ENCODE data around the gene PTGR3.
A peak's percentile ranks its signal among the peaks of the same experiment; 100 is the strongest.

The PTGR3 gene

DNA sequence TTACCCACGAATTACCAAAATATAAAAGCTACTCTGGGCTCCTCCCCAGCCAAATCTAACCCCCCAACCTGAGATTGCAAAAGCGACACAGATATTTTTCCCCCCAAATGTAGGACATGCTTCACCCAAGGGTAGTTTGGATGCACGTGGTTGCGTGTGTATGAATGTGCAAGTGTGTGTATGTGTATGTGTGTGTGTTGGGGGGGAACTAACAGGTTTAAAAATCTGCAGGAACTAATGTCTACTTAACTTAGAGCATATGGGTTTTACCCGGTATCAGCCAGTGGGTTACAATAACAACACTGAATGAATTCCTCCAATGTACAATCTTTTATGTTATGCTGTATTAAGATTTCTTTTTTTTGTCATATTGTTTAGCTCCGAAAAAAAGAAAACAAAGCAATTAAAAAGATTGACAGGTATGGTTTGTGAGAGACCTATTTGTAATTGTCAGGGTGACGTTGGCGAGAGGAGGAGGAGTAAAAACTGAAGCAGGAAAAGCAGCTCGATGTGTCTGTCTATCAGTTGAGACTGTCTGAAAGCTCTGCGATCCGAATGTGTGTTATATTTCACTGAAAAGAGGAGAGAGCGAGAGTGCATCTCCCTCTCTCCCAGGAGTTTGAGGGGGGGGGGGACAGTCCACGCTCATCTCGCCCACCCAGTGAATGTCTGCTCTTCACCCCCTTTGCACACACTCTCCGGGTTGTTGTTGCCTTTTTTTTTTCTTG, 1.5 kb upstream of the PTGR3 start, which contains the start of gene TSHZ1:
TSHZ1 (plus strand) TSS at position 524 of the 728 bp plus-strand sequence. CDS start 1,080 bp downstream, outside the sequence.
- in situ Hi-C loops (cut with HindIII; ENCODE audit: low pct_unique_long_range_greater_than_20kb, low sequenced_read_pairs) = no loop called here
- no peak for TF ChIP-seq JUND (IDR thresholded peaks at IDR 0.05; ENCODE audit: low read depth)
- DNase-seq (ENCODE audit: low read depth in 1 of 2, low spot score in 1 of 2) = peak; percentile 85 to 87

DNA sequence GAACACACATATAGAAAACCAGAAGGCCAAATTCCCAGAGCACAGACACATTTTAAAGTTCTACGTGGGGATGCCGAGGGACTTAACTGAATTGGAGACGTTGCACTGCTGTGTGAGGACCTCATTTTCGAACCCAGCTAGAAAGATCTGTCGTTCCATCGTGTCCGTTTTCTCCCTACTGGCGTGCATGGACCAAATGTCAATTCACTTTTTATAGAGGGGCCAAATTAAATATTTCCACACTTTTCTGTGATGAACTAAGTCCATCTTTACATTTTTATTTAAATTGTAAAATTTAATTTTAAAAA, 966 bp upstream of the PTGR3 start:
- DNase-seq (ENCODE audit: low read depth in 1 of 2, low spot score in 1 of 2) = no peak
- no peak for TF ChIP-seq JUND (IDR thresholded peaks at IDR 0.05; ENCODE audit: low read depth)
- in situ Hi-C loops (cut with HindIII; ENCODE audit: low pct_unique_long_range_greater_than_20kb, low sequenced_read_pairs) = no loop called here

DNA sequence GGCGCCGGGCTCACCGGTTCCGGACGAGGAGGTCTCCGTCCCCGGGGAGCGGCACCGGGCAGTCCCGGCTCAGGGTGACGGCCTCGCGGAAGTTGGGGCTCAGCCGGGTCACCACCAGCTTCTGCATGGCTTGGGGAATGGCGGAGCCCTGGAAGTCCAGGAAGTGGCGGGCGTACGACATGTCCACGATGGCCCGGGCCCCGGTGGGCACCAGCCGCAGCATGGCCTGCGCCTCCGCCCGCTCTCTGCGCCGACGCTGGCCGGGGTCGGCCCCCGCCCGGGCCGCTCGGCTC, 157 bp downstream of the PTGR3 start:
- no peak for DNase-seq (ENCODE audit: low read depth in 1 of 2, low spot score in 1 of 2)
- in situ Hi-C loops (cut with HindIII; ENCODE audit: low pct_unique_long_range_greater_than_20kb, low sequenced_read_pairs) = no loop called here

DNA sequence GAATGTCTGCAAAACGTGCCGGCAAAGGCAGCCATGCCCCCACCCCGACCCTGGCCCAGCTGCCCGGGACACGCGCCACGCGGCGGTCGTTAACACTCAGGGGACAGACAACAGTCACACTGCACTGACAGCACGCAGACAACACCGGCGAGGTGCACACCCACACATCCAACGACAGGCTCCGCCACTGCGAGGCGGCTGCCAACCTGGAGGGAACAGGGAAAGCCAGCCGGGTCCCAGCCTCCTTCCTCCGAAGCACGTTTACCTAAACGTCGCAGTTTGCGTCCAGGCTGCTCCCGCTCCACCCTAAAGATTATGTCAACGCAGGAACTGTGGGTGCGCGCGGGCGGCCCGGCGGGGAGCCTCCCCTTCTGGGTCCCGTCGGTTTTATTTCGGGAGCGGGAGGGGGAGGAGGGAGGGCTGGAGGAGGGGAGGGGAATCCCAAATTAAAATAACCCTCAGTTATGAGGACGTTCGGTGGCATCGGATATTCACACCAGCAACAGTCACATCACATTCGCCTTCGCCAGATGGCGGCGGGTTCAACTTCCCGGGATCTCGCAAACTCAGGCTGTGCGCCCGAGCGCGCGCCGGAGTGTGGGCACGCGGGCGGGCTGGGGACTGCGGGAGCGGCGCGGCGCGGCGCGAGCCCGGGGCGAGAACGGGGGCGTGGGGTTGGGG, 644 bp downstream of the PTGR3 start:
- in situ Hi-C loops (cut with HindIII; ENCODE audit: low pct_unique_long_range_greater_than_20kb, low sequenced_read_pairs) = no loop called here
- TF ChIP-seq JUND (IDR thresholded peaks at IDR 0.05; ENCODE audit: low read depth) = no peak
- DNase-seq (ENCODE audit: low read depth in 1 of 2, low spot score in 1 of 2) = peak; percentile 36 to 54

More for the DNA sequence above, 157 bp downstream of the PTGR3 start:
- no peak for TF ChIP-seq JUND (IDR thresholded peaks at IDR 0.05; ENCODE audit: low read depth)

DNA sequence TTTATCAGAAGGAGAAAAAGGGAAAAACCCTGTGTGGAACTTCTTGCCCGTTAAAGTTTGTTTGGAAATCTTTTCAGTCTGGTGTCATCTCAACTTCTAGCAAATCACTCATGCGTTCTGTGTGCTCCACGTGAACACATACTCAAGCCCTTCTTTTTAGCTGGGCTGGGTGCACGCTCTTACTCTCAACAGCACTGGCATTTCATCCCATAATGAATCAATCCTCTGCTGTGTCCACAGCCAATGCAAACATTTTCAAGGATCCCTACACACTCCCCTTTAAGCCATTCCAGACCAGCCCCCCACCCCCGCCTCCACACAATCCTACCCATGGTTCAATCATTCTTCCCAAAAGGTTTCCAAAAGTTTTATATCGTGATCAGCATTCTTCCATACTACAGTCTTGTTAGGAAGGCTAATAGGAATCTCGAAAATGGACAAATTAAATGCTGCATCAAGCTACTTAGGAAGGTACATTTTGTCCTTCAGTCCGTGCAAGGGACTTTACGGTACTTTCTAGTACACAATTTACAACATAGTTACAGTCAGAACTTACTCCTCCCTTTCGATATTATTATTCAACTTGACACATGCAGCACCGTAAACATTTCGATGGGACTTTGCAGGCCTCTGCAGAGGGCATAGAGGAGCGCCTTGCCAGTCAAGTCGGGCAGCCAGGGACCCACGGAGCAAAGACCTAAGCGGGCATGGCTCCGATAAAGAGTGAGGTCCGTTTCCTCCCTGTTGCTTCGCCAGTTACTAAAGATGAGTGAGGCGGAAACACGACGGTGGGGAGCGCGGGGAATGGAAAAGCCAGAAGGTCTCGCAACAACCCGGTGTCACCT, 1.4 kb downstream of the PTGR3 start:
- DNase-seq (ENCODE audit: low read depth in 1 of 2, low spot score in 1 of 2) = peak in 1 of 2 experiments; percentile 37
- in situ Hi-C loops (cut with HindIII; ENCODE audit: low pct_unique_long_range_greater_than_20kb, low sequenced_read_pairs) = no loop called here
- no peak for TF ChIP-seq JUND (IDR thresholded peaks at IDR 0.05; ENCODE audit: low read depth)

DNA sequence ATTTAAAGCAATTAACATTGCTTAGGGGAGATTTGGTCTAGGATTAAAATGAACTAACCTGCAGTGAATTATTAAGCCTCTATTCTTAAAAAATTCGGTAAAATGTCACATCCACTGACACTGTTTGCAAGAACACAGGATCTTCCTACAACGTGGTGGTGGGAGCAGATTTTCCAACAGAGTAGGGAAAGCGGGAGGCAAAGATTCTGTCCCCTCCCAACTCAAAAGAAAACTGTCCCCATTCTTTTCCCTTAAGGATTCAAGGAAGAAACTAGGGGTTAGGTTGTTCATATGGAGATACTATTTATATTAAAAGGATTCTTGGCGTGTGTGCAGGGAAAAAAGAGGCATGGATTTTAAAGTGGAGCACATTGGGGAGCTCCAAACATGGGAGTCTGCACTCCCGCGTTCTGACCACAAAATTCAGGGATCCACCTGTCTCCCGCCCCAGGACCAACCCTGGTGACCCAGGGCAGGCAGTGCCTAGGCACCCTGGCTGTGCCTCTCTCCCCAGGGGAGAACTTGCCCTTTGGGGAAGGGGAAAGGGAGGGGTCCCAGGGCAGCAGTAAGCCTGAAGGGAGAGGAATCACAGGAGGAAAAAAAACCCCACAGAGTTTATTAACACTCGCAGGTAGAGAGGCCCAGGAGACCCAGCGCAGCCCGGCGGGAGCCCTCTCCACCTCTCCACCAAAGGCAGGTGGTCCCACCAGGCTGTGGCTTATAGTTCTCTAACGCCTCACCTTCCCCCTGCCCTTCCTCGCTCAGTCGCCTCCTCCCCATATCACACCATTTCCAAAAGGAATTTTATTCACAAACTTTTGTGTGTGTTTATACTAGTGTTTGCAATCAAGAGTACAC, 2.3 kb downstream of the PTGR3 start:
- no peak for TF ChIP-seq JUND (IDR thresholded peaks at IDR 0.05; ENCODE audit: low read depth)
- DNase-seq (ENCODE audit: low read depth in 1 of 2, low spot score in 1 of 2) = no peak
- in situ Hi-C loops (cut with HindIII; ENCODE audit: low pct_unique_long_range_greater_than_20kb, low sequenced_read_pairs) = no loop called here

DNA sequence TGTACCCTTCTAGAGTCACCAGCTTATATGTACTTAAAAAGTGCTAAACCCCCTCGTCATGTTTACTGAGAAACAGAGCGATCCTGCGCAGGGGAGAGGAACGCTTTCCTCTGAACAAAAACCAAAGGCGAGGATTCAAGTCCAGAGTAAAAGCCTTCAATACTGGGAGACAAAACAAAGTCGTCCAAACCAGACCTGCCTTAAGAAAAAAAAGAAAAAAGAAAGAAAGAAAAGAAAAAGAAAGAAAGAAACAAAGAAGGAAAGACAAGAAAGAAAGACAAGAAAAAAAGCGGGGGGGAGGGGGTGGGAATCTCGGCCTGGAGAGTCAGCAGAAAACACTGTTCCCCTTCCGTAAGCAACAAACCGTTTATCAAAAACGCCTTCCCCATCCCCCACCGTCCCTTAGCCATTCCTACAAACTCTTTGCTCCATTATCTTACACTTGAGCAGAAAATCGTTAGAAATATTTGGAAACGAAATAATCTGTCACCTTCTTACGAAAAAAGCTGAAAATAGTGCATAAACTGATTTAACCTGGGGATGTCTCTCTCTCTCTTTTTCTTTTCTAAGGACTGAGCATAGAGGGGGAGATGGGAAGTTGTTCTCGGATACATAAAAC, 3.3 kb downstream of the PTGR3 start:
- no peak for TF ChIP-seq JUND (IDR thresholded peaks at IDR 0.05; ENCODE audit: low read depth)
- DNase-seq (ENCODE audit: low read depth in 1 of 2, low spot score in 1 of 2) = no peak
- in situ Hi-C loops (cut with HindIII; ENCODE audit: low pct_unique_long_range_greater_than_20kb, low sequenced_read_pairs) = no loop called here

DNA sequence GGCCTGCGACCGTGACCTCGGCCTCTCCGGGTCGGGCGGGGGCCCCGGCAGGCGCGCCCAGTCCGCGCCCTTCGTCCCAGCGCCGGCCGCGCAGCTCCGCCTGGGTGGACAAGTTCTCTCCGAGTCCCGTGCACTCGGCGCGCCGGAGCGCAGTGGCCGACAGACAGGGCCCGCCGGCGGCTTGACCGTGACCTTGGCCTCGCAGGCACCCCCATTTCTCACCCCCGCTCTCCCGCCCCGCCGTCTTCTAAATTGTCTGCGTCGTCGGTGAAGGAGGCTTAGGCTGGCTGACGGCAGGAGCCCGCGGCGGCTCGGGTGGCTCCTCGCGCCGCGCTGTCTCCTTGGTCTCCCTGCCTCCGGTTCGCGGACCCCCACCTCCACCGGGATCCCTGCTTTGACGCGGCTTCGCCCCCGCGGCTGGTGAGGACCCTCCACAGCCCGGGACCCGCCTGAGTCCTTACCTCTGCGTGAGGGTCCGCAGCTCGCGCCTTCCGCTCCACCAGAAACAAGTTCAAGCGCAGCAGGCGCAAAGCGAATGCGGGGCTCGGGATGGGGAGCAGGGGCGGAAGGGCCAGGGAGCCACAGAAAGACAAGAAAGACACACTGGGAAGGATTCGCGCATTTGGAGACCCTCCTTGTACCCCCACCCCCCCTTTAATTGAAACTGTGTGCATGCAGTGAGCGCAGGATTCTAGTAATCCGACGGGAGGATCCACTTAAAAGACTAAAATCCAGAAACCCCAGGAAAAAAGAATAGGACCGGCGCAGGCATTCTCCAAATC, 4.0 kb downstream of the PTGR3 start:
- in situ Hi-C loops (cut with HindIII; ENCODE audit: low pct_unique_long_range_greater_than_20kb, low sequenced_read_pairs) = no loop called here
- no peak for TF ChIP-seq JUND (IDR thresholded peaks at IDR 0.05; ENCODE audit: low read depth)
- DNase-seq (ENCODE audit: low read depth in 1 of 2, low spot score in 1 of 2) = no peak

DNA sequence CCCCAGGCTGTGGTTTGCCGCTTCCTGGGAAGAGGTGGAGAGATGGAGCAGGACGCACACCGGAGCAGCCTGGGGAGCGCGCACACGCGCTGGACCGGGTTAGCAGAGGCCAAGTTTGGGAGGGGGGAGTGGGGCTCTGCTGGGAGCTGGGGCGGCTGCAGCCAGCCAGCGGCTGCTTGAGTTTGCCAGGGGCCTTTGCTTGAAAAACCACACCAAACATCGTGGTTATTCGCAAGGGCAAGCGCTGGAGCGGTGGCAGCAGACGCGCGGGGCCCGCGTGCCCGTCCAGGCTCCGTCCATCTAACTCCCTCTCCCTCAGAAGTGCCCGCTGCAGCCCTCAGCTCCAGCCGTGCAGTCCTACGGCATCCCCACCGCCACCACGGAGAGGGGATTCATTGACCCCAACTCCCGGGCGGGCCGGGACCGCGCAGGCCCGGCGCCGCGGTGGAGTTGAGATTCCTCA, 4.6 kb downstream of the PTGR3 start:
- DNase-seq (ENCODE audit: low read depth in 1 of 2, low spot score in 1 of 2) = no peak
- in situ Hi-C loops (cut with HindIII; ENCODE audit: low pct_unique_long_range_greater_than_20kb, low sequenced_read_pairs) = no loop called here
- TF ChIP-seq JUND (IDR thresholded peaks at IDR 0.05; ENCODE audit: low read depth) = no peak

DNA sequence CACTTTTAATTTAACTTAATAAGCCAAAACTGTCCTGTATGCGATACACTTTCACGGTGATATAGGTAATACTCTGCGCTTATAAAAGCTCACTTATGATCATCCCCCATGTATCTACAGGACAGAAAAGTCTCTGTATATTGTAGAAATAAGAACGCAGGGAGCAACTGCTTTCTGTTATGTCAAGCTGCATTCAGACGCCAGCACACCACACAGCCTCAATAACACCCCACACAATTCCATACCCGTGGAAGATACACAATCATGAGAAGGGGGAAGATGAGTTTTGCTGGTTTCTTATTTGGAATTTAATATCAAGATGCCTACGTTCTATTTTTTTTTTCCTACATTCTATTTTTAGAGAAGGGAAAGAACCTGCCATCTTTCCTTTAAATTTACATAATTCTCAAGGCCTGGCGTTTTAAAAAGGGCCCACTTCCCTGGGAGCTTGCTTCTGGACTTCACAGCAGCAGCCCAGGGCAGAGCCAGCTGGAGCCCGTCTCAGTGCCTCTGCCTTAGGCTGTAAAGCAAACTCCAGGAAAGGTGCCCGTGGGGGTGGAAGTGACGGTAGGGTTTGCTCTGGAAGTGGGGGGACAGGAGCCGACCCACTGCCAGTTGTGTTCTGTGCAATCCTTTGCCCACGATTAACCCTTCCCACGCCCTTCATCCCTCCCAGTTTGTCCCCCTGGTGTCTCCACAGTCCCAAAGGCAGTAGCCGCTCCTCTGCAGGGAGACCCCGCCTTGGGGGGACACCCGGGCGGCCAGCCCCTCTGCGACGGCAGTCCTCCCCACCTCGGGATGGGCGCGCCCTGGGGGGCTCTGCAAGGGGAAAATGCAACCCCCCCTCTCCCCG, 5.3 kb downstream of the PTGR3 start:
- DNase-seq (ENCODE audit: low read depth in 1 of 2, low spot score in 1 of 2) = no peak
- no peak for TF ChIP-seq JUND (IDR thresholded peaks at IDR 0.05; ENCODE audit: low read depth)
- in situ Hi-C loops (cut with HindIII; ENCODE audit: low pct_unique_long_range_greater_than_20kb, low sequenced_read_pairs) = no loop called here

Data from T47D (cell line).